H1 (cell line): ENCODE results near the gene BRPF1. TPM values are rescaled to one million over a fixed set of nuclear protein-coding genes. Genes with fewer than 3 reads are reported as not detected.

ENCODE experiments used
- CTCF ChIA-PET: fragments of 300-600 bp; sonication (Branson Sonifier 250); formaldehyde crosslinking; loops from one replicate; lab custom pipeline; 2021; ENCODE audit not compliant: partially characterized antibody; lab: Charles Lee
- POLR2A ChIA-PET: fragments of 300-600 bp; sonication (Branson Sonifier 250); formaldehyde crosslinking; loops from one replicate; lab custom pipeline; 2021; ENCODE audit warnings: inconsistent platforms; ENCODE audit not compliant: partially characterized antibody; lab: Charles Lee
- DNase-seq, 2 experiments: peaks; one replicate each; pipeline versions ENCODE4 v3.0.0 to v3.0.0-alpha.2; 2010 to 2022; ENCODE audit warnings: low spot score in 2 of 2, low read depth in 1 of 2, mixed read lengths in 1 of 2
- FAIRE-seq: peaks from 2 replicates; lab custom pipeline; 2011; peaks lifted over from hg19 to GRCh38; lab: Jason Lieb, UNC
- H2AFZ ChIP-seq: 2 replicates; pipeline ENCODE4 v1.8.1; 2012; ENCODE audit warnings: low read length, inconsistent platforms
- H2AK5ac ChIP-seq: 2 replicates; pipeline ENCODE4 v1.6.1; 2013; ENCODE audit warnings: low read depth, low read length
- H2BK120ac ChIP-seq: replicated peaks from 2 replicates; pipeline ENCODE3; 2013; ENCODE audit warnings: low read depth, low read length, inconsistent platforms
- H2BK12ac ChIP-seq: 2 replicates; pipeline ENCODE4 v1.6.1; 2013; ENCODE audit warnings: low read depth, low read length
- H2BK15ac ChIP-seq: 2 replicates; pipeline ENCODE4 v1.6.1; 2013; ENCODE audit warnings: low read length
- H2BK20ac ChIP-seq: 2 replicates; pipeline ENCODE4 v1.6.1; 2013; ENCODE audit warnings: low read length
- H2BK5ac ChIP-seq: 2 replicates; pipeline ENCODE4 v1.6.1; 2013; ENCODE audit warnings: low read depth, low read length
- H3K14ac ChIP-seq: 2 replicates; pipeline ENCODE4 v1.6.1; 2013; ENCODE audit warnings: inconsistent platforms; ENCODE audit not compliant: insufficient read length
- H3K18ac ChIP-seq: 2 replicates; pipeline ENCODE4 v1.6.1; 2013; ENCODE audit warnings: low read length; ENCODE audit errors: extremely low read depth
- H3K23ac ChIP-seq: 2 replicates; pipeline ENCODE4 v1.6.1; 2013; ENCODE audit warnings: inconsistent platforms; ENCODE audit not compliant: insufficient read length
- H3K23me2 ChIP-seq: 2 replicates; pipeline ENCODE4 v1.6.1; 2013; ENCODE audit warnings: low read depth, low read length
- H3K27ac ChIP-seq: 2 replicates; pipeline ENCODE4 v1.6.1; 2011; ENCODE audit warnings: low read depth, low read length, inconsistent platforms
- H3K27me3 ChIP-seq, 4 experiments: replicated peaks in 1 of 4; 1 replicate in 1 of 4; 2 replicates in 3 of 4; pipeline versions ENCODE4 v1.6.1 to v1.8.1; 2011 to 2013; ENCODE audit warnings: low read length in 3 of 4, mild to moderate bottlenecking in 3 of 4, inconsistent platforms in 2 of 4, mixed read lengths in 2 of 4, moderate library complexity in 1 of 4; ENCODE audit not compliant: control insufficient read depth in 3 of 4, insufficient read depth in 3 of 4; ENCODE audit errors: extremely low read depth in 1 of 4
- H3K36me3 ChIP-seq, 4 experiments: 2 replicates each; pipeline versions ENCODE4 v1.6.1 to v1.8.1; 2011 to 2013; ENCODE audit warnings: mild to moderate bottlenecking in 4 of 4, low read length in 3 of 4, moderate library complexity in 2 of 4, control low read depth in 1 of 4, inconsistent platforms in 1 of 4; ENCODE audit not compliant: insufficient read depth in 4 of 4, control insufficient read depth in 2 of 4
- H3K4ac ChIP-seq: replicated peaks from 2 replicates; pipeline ENCODE3; 2013; ENCODE audit warnings: low read length, low read depth, mixed read lengths, inconsistent platforms; ENCODE audit not compliant: insufficient read length
- H3K4me1 ChIP-seq, 4 experiments: replicated peaks in 1 of 4; 1 replicate in 1 of 4; 2 replicates in 3 of 4; pipeline versions ENCODE4 v1.6.1 to v1.8.1; 2011 to 2013; ENCODE audit warnings: low read length in 3 of 4, inconsistent platforms in 2 of 4, mixed read lengths in 1 of 4; ENCODE audit not compliant: insufficient read depth in 4 of 4, control insufficient read depth in 3 of 4
- H3K4me2 ChIP-seq, 2 experiments: 2 replicates each; pipeline versions ENCODE4 v1.6.1 to v1.8.1; 2011 to 2013; ENCODE audit warnings: low read depth in 2 of 2, low read length in 2 of 2, control low read depth in 1 of 2, inconsistent platforms in 1 of 2, mild to moderate bottlenecking in 1 of 2; ENCODE audit not compliant: insufficient read depth in 1 of 2
- H3K4me3 ChIP-seq, 4 experiments: fragments of 200-600, 300-600 bp in 1 of 4; sonication (generic), shearing (Covaris generic), sonication (Bioruptor Twin) in 1 of 4; 2 replicates each; pipeline versions ENCODE4 v1.5.1 to v1.8.1; 2011 to 2016; ENCODE audit warnings: low read length in 4 of 4, low read depth in 3 of 4, control low read depth in 2 of 4, inconsistent platforms in 2 of 4, mild to moderate bottlenecking in 2 of 4, mixed read lengths in 1 of 4, moderate library complexity in 1 of 4; ENCODE audit not compliant: insufficient read depth in 2 of 4; ENCODE audit errors: extremely low read depth in 1 of 4
- H3K56ac ChIP-seq: replicated peaks from 2 replicates; pipeline ENCODE3; 2013; ENCODE audit warnings: low read depth, mild to moderate bottlenecking, mixed read lengths, low read length, inconsistent platforms; ENCODE audit not compliant: insufficient read length
- H3K79me1 ChIP-seq: 2 replicates; pipeline ENCODE4 v1.6.1; 2013; ENCODE audit warnings: low read depth, low read length, control low read depth
- H3K79me2 ChIP-seq, 2 experiments: 2 replicates each; pipeline versions ENCODE4 v1.6.1 to v1.8.1; 2012 to 2013; ENCODE audit warnings: low read length in 2 of 2, mild to moderate bottlenecking in 2 of 2, inconsistent platforms in 1 of 2; ENCODE audit not compliant: insufficient read depth in 2 of 2, control insufficient read depth in 1 of 2
- H3K9ac ChIP-seq, 4 experiments: replicated peaks in 1 of 4; 1 replicate in 1 of 4; 2 replicates in 3 of 4; pipeline versions ENCODE4 v1.6.1 to v1.8.1; 2011 to 2013; ENCODE audit warnings: low read depth in 3 of 4, low read length in 3 of 4, control low read depth in 2 of 4, mild to moderate bottlenecking in 2 of 4, moderate library complexity in 2 of 4, inconsistent platforms in 1 of 4; ENCODE audit errors: extremely low read depth in 1 of 4
- H3K9me3 ChIP-seq, 2 experiments: 2 replicates each; pipeline versions ENCODE4 v1.6.1 to v1.8.1; 2012 to 2013; ENCODE audit warnings: mild to moderate bottlenecking in 2 of 2, moderate library complexity in 2 of 2, control low read depth in 1 of 2, inconsistent platforms in 1 of 2, low read depth in 1 of 2, low read length in 1 of 2, mixed read lengths in 1 of 2; ENCODE audit not compliant: insufficient read depth in 2 of 2
- H4K20me1 ChIP-seq, 2 experiments: replicated peaks in 1 of 2; 2 replicates each; pipeline versions ENCODE3 to v1.8.1; 2011 to 2013; ENCODE audit warnings: inconsistent platforms in 2 of 2, low read length in 2 of 2, mild to moderate bottlenecking in 1 of 2; ENCODE audit not compliant: insufficient read depth in 2 of 2, control insufficient read depth in 1 of 2
- H4K5ac ChIP-seq: 2 replicates; pipeline ENCODE4 v1.6.1; 2013; ENCODE audit warnings: low read length, low read depth, mixed read lengths, inconsistent platforms; ENCODE audit not compliant: insufficient read length
- H4K8ac ChIP-seq: 2 replicates; pipeline ENCODE4 v1.8.0; 2013; ENCODE audit warnings: mild to moderate bottlenecking, moderate library complexity, low read length, inconsistent platforms; ENCODE audit not compliant: insufficient read depth; ENCODE audit errors: extremely low read depth
- H4K91ac ChIP-seq: replicated peaks from 2 replicates; pipeline ENCODE3; 2013; ENCODE audit warnings: low read length, mixed read lengths, inconsistent platforms; ENCODE audit not compliant: insufficient read length
- ASH2L ChIP-seq: fragments of 200-600, 300-600 bp; sonication (generic); IDR thresholded peaks from one replicate; pipeline ENCODE4 v1.7.1; 2017; ENCODE audit warnings: low read length
- BCL11A ChIP-seq, 2 experiments: IDR thresholded peaks; one replicate each; pipeline ENCODE4 v1.6.1; 2011; ENCODE audit warnings: low read depth in 2 of 2, low read length in 2 of 2, mild to moderate bottlenecking in 2 of 2
- CBX8 ChIP-seq: fragments of 300-800, 300-1000 bp; sonication (generic); IDR thresholded peaks from 2 replicates; pipeline ENCODE4 v1.7.1; 2016; ENCODE audit warnings: low read depth, low read length, borderline replicate concordance
- CHD1 ChIP-seq: IDR thresholded peaks from 2 replicates; pipeline ENCODE4 v1.6.1; 2012; ENCODE audit warnings: low read depth, low read length, improper control_type of control experiment
- CTBP2 ChIP-seq: IDR thresholded peaks from 2 replicates; pipeline ENCODE4 v1.7.0; 2011; ENCODE audit warnings: borderline replicate concordance, mild to moderate bottlenecking, moderate library complexity, mixed read lengths, low read length; ENCODE audit not compliant: insufficient read depth, insufficient read length
- EGR1 ChIP-seq: IDR thresholded peaks from 2 replicates; pipeline ENCODE4 v1.6.1; 2011; ENCODE audit warnings: low read depth, low read length, borderline replicate concordance
- RAD21 ChIP-seq, 2 experiments: IDR thresholded peaks in 1 of 2; conservative IDR thresholded peaks in 1 of 2; 2 replicates each; pipeline ENCODE4 v1.6.1; 2011; ENCODE audit warnings: low read depth in 2 of 2, low read length in 2 of 2, improper control_type of control experiment in 1 of 2, inconsistent platforms in 1 of 2, mild to moderate bottlenecking in 1 of 2, moderate library complexity in 1 of 2
- RNF2 ChIP-seq: fragments of 200-900, 300-1000 bp; sonication (generic); IDR thresholded peaks from 2 replicates; pipeline ENCODE4 v1.7.1; 2016; ENCODE audit warnings: borderline replicate concordance, low read depth, mild to moderate bottlenecking, antibody characterized with exemption, low read length; ENCODE audit not compliant: poor library complexity, severe bottlenecking; ENCODE audit errors: missing control alignments
- SP2 ChIP-seq: IDR thresholded peaks from 2 replicates; pipeline ENCODE4 v1.6.1; 2012; ENCODE audit warnings: mild to moderate bottlenecking, low read length, inconsistent platforms
- TAF1 ChIP-seq: IDR thresholded peaks from 2 replicates; pipeline ENCODE4 v1.6.1; 2011; ENCODE audit warnings: mild to moderate bottlenecking, low read depth, low read length
- WGBS, 2 experiments: shearing (Covaris generic) in 1 of 2; methylation state at CpG; one replicate each; pipeline versions ENCODE4 v1.1.6 to v1.1.7; 2013 to 2015; ENCODE audit warnings: low lambda C conversion rate in 2 of 2, mixed read lengths in 2 of 2, inconsistent platforms in 1 of 2, low coverage in 1 of 2, missing lambda C conversion rate in 1 of 2; ENCODE audit not compliant: insufficient replicate concordance in 2 of 2, insufficient coverage in 1 of 2, insufficient read length in 1 of 2; ENCODE audit errors: extremely low coverage in 1 of 2, missing lambda C conversion rate in 1 of 2; 5-methylcytosine and 5-hydroxymethylcytosine counted together
- polyA plus RNA-seq, 7 experiments: library from polyadenylated mRNA; depleted of rRNA in 3 of 7; stranded (reverse) in 5 of 7; unstranded in 2 of 7; fragments of >200 nt in 5 of 7; fragments of 200-250 nt in 2 of 7; gene quantifications; 1 replicate in 5 of 7; 2 replicates in 1 of 7; 4 replicates in 1 of 7; pipeline versions ENCODE4 v1.2.1 to v1.2.3, GENCODE V29; 2011 to 2013; ENCODE audit warnings: missing spikeins in 2 of 7, mixed read lengths in 2 of 7
- total RNA-seq: library from RNA; stranded (reverse); fragmentation: NEBNext Ultra II Directional; extraction: Animal tissue kit (Norgen Biotek cat#: 25700); gene quantifications from 2 replicates; pipeline ENCODE4 v1.2.1, GENCODE V29; 2021

BRPF1 gene
- total and polyA plus RNA-seq, 2 of the 8 experiments (the other 6 are each of a cell fraction or from before 2014, with no cell fraction given): 11.3 to 21.7 TPM

DNA sequence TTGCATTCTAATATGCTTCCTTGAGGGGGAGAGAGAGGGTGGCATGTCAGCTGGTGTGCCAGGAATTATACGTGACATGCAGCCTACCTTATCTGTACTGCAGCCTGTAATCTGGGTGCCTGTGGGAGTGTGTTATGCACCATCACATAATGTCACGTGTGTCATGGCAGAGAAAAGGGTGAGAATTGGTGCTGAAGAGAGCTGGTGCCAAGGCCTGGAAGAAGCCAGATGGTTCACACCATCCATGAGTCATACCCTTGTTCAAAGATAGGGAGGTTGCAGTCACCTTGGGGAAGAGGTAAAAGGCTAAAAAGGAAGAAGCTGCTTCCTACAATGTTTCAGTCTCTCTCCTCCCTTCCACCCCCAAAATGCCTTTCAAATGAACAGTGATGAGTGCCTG is 5.3 kb downstream of the BRPF1 start:
- Histone ChIP-seq H3K23ac (no peak overlapping the region), H3K4me3 (no peak overlapping the region), H3K4ac (no peak overlapping the region), H3K23me2 (peaks cover 3% of the 10 kb centered on the region; the same call in 1 of the 2 replicates), H2BK5ac (no peak overlapping the region), H4K8ac (no peak overlapping the region), H3K56ac (no peak overlapping the region), H2BK15ac (no peak overlapping the region), H4K20me1 (peaks cover 5 to 32% of the 10 kb centered on the region in 2 experiments), H3K9ac (no peak overlapping the region), H2BK120ac (no peak overlapping the region), H3K27me3 (0 out of 7 replicates have a peak, but pooled peaks cover 0 to 2% (median 0%) of the 10 kb centered on the region in 4 experiments), H2AFZ (no peak overlapping the region), H3K79me1 (peaks cover 27% of the 10 kb centered on the region), H4K5ac (no peak overlapping the region), H3K9me3 (no peaks in the 10 kb centered on the region), H3K36me3 (peaks cover 30 to 77% (median 59%) of the 10 kb centered on the region in 4 experiments; a peak in 7 of 8 replicates), H3K14ac (no peak overlapping the region), H3K79me2 (peaks cover 13 to 26% of the 10 kb centered on the region in 2 experiments), H3K18ac (no peak overlapping the region), H2BK20ac (no peak overlapping the region), H3K4me2 (no peak overlapping the region), H2AK5ac (no peak overlapping the region), H3K4me1 (peaks cover 0 to 8% (median 6%) of the 10 kb centered on the region in 4 experiments; a peak in 6 of 7 replicates), H3K27ac (no peak overlapping the region), H4K91ac (no peak overlapping the region), H2BK12ac (no peak overlapping the region)
- WGBS, 2 experiments: 80% methylated on average over 2 of the region's 2 CpGs; no CpG with 5 or more reads in 1 of the 2 experiments
- ChIA-PET POLR2A (interaction anchor here (1.0 to 3.0 kb wide), 3 partner anchors 9 to 13 kb away, joined by 5 to 18 read pairs (median 6); partner anchors contain the start of gene OGG1), CTCF (interaction anchor here (0.7 to 3.7 kb wide), 7 partner anchors 8 to 279 kb away, joined by 3 to 20 read pairs (median 3); no protein-coding TSS in a partner anchor)
- no peak for FAIRE-seq
- TF ChIP-seq CBX8 (no peak), SP2 (no peak), CTBP2 (no peak), BCL11A (IDR thresholded peaks at IDR 0.05; ENCODE audit: low read depth in 2 of 2, low read length in 2 of 2) (no peak), TAF1 (no peak), RNF2 (no peak), CHD1 (no peak), RAD21 (IDR thresholded peaks at IDR 0.05 in 1 of 2, conservative IDR thresholded peaks at IDR 0.05 in 1 of 2; ENCODE audit: low read depth in 2 of 2, low read length in 2 of 2) (no peak), ASH2L (no peak), EGR1 (no peak)
- DNase-seq: no peak
